ENCODE results near the gene KCNJ16.
A peak's percentile ranks its signal among the peaks of the same experiment; 100 is the strongest.

KCNJ16 gene

GRCh38 chr17:70161519-70161918 is 86.5 kb downstream of the KCNJ16 start:
- DNase-seq (ENCODE audit: insufficient read length), result no peak
- TF ChIP-seq TAF1 (IDR thresholded peaks at IDR 0.05; ENCODE audit: borderline replicate concordance, low read depth, low read length) (no peak), POLR2A (IDR thresholded peaks at IDR 0.05; ENCODE audit: low read depth, low read length) (no peak), POLR2AphosphoS5 (IDR thresholded peaks at IDR 0.05; ENCODE audit: low read depth, low read length) (no peak)
- FAIRE-seq, result no peak

GRCh38 chr17:70165383-70165782 is 90.4 kb downstream of the KCNJ16 start:
- FAIRE-seq (no peak), DNase-seq (ENCODE audit: insufficient read length) (no peak)
- TF ChIP-seq TAF1 (IDR thresholded peaks at IDR 0.05; ENCODE audit: borderline replicate concordance, low read depth, low read length) (no peak), POLR2AphosphoS5 (IDR thresholded peaks at IDR 0.05; ENCODE audit: low read depth, low read length) (no peak), POLR2A (IDR thresholded peaks at IDR 0.05; ENCODE audit: low read depth, low read length) (no peak)

GRCh38 chr17:70166615-70167014 is 91.6 kb downstream of the KCNJ16 start:
- no peak for FAIRE-seq
- TF ChIP-seq TAF1 (IDR thresholded peaks at IDR 0.05; ENCODE audit: borderline replicate concordance, low read depth, low read length), result no peak
- no peak for TF ChIP-seq POLR2A (IDR thresholded peaks at IDR 0.05; ENCODE audit: low read depth, low read length)
- no peak for TF ChIP-seq POLR2AphosphoS5 (IDR thresholded peaks at IDR 0.05; ENCODE audit: low read depth, low read length)

GRCh38 chr17:70168044-70168976 is 93.3 kb downstream of the KCNJ16 start:
- TF ChIP-seq POLR2A (IDR thresholded peaks at IDR 0.05; ENCODE audit: low read depth, low read length) (no peak), TAF1 (IDR thresholded peaks at IDR 0.05; ENCODE audit: borderline replicate concordance, low read depth, low read length) (no peak), POLR2AphosphoS5 (IDR thresholded peaks at IDR 0.05; ENCODE audit: low read depth, low read length) (no peak)
- DNase-seq (ENCODE audit: insufficient read length) (peak; percentile 5), FAIRE-seq (peak; percentile 33)

More at GRCh38 chr17:70166615-70167014, 91.6 kb downstream of the KCNJ16 start:
- DNase-seq (ENCODE audit: insufficient read length), result no peak

GRCh38 chr17:70168977-70169708 is 94.1 kb downstream of the KCNJ16 start, which contains the start of gene KCNJ2:
Gene KCNJ2, plus strand, starts transcription at chr17:70169532. Its CDS starts 5,508 bp downstream, at chr17:70175040.
- FAIRE-seq (peak; percentile 62), DNase-seq (ENCODE audit: insufficient read length) (peak; percentile 57)
- TF ChIP-seq POLR2AphosphoS5 (IDR thresholded peaks at IDR 0.05; ENCODE audit: low read depth, low read length), result no peak
- no peak for TF ChIP-seq TAF1 (IDR thresholded peaks at IDR 0.05; ENCODE audit: borderline replicate concordance, low read depth, low read length)

GRCh38 chr17:70169709-70170597 is 94.9 kb downstream of the KCNJ16 start:
- TF ChIP-seq TAF1 (IDR thresholded peaks at IDR 0.05; ENCODE audit: borderline replicate concordance, low read depth, low read length) (no peak), POLR2A (IDR thresholded peaks at IDR 0.05; ENCODE audit: low read depth, low read length) (no peak), POLR2AphosphoS5 (IDR thresholded peaks at IDR 0.05; ENCODE audit: low read depth, low read length) (no peak)
- no peak for DNase-seq (ENCODE audit: insufficient read length)
- FAIRE-seq, result no peak

- FAIRE-seq, result no peak
- no peak for TF ChIP-seq TAF1 (IDR thresholded peaks at IDR 0.05; ENCODE audit: borderline replicate concordance, low read depth, low read length)
- DNase-seq (ENCODE audit: insufficient read length), result no peak
These were observed 96.1 kb downstream of the KCNJ16 start for GRCh38 chr17:70171159-70171558.

- DNase-seq (ENCODE audit: insufficient read length) (no peak), FAIRE-seq (no peak)
- TF ChIP-seq POLR2AphosphoS5 (IDR thresholded peaks at IDR 0.05; ENCODE audit: low read depth, low read length), result no peak
- no peak for TF ChIP-seq TAF1 (IDR thresholded peaks at IDR 0.05; ENCODE audit: borderline replicate concordance, low read depth, low read length)
- TF ChIP-seq POLR2A (IDR thresholded peaks at IDR 0.05; ENCODE audit: low read depth, low read length), result no peak
These were observed 97.4 kb downstream of the KCNJ16 start for GRCh38 chr17:70172449-70172848.

GRCh38 chr17:70172923-70173322 is 97.9 kb downstream of the KCNJ16 start:
- FAIRE-seq, result no peak
- DNase-seq (ENCODE audit: insufficient read length), result no peak

GRCh38 chr17:70173681-70174080 is 98.7 kb downstream of the KCNJ16 start:
- TF ChIP-seq POLR2A (IDR thresholded peaks at IDR 0.05; ENCODE audit: low read depth, low read length), result no peak
- no peak for TF ChIP-seq POLR2AphosphoS5 (IDR thresholded peaks at IDR 0.05; ENCODE audit: low read depth, low read length)
- TF ChIP-seq TAF1 (IDR thresholded peaks at IDR 0.05; ENCODE audit: borderline replicate concordance, low read depth, low read length), result no peak
- DNase-seq (ENCODE audit: insufficient read length) (no peak), FAIRE-seq (no peak)

More at GRCh38 chr17:70172923-70173322, 97.9 kb downstream of the KCNJ16 start:
- no peak for TF ChIP-seq POLR2AphosphoS5 (IDR thresholded peaks at IDR 0.05; ENCODE audit: low read depth, low read length)
- TF ChIP-seq TAF1 (IDR thresholded peaks at IDR 0.05; ENCODE audit: borderline replicate concordance, low read depth, low read length), result no peak
- no peak for TF ChIP-seq POLR2A (IDR thresholded peaks at IDR 0.05; ENCODE audit: low read depth, low read length)

GRCh38 chr17:70181376-70181775 is 106.4 kb downstream of the KCNJ16 start:
- DNase-seq (ENCODE audit: insufficient read length), result no peak
- TF ChIP-seq POLR2AphosphoS5 (IDR thresholded peaks at IDR 0.05; ENCODE audit: low read depth, low read length), result no peak
- TF ChIP-seq TAF1 (IDR thresholded peaks at IDR 0.05; ENCODE audit: borderline replicate concordance, low read depth, low read length), result no peak
- TF ChIP-seq POLR2A (IDR thresholded peaks at IDR 0.05; ENCODE audit: low read depth, low read length), result no peak
- no peak for FAIRE-seq
